ENCODE measurements around the gene ELANE. TPM values are rescaled to one million over a fixed set of nuclear protein-coding genes. Genes with fewer than 3 reads are reported as not detected.

ELANE gene
- total and polyA plus RNA-seq, 9 of the 15 experiments (the other 6 are each of a cell fraction or from before 2014, with no cell fraction given), result not detected

- TF ChIP-seq TRIM24 (IDR thresholded peaks at IDR 0.05) (no peak), CBX5 (IDR thresholded peaks at IDR 0.05; ENCODE audit: borderline replicate concordance, low read depth) (no peak), TBP (optimal IDR thresholded peaks at IDR 0.05; ENCODE audit: low read depth, low read length) (no peak), BRD9 (IDR thresholded peaks at IDR 0.05; ENCODE audit: low read depth, partially characterized antibody) (no peak), PTBP1 (IDR thresholded peaks at IDR 0.05; ENCODE audit: low read depth, low read length) (no peak), HES1 (IDR thresholded peaks at IDR 0.05; ENCODE audit: low read depth) (no peak), DLX4 (CRISPR knock-in tag; IDR thresholded peaks at IDR 0.05) (no peak), ARNT (IDR thresholded peaks at IDR 0.05) (no peak), ATF2 (CRISPR knock-in tag; IDR thresholded peaks at IDR 0.05) (0 out of 2 replicates have a peak, but pooled peaks have one; percentile 25), RBM22 (IDR thresholded peaks at IDR 0.05; ENCODE audit: low read depth, low read length, poor library complexity, severe bottlenecking) (peak; percentile 11), CBFB (CRISPR knock-in tag; IDR thresholded peaks at IDR 0.05) (no peak), ZNF184 (CRISPR knock-in tag; IDR thresholded peaks at IDR 0.05) (no peak), THRAP3 (IDR thresholded peaks at IDR 0.05; ENCODE audit: borderline replicate concordance) (no peak), ZBTB49 (CRISPR knock-in tag; IDR thresholded peaks at IDR 0.05; ENCODE audit: borderline replicate concordance) (no peak), POLR2G (IDR thresholded peaks at IDR 0.05; ENCODE audit: low read depth, low read length) (peak; percentile 11; the same call in 1 of the 2 replicates), ESRRB (CRISPR knock-in tag; IDR thresholded peaks at IDR 0.05; ENCODE audit: borderline replicate concordance) (no peak), ZBTB33 (CRISPR knock-in tag; IDR thresholded peaks at IDR 0.05) (peak; percentile 6; the same call in 1 of the 2 replicates), RAD51 (IDR thresholded peaks at IDR 0.05; ENCODE audit: borderline replicate concordance, low read depth) (no peak), MTF1 (CRISPR knock-in tag; IDR thresholded peaks at IDR 0.05; ENCODE audit: borderline replicate concordance) (no peak), DPF2 (IDR thresholded peaks at IDR 0.05) (no peak), SREBF2 (CRISPR knock-in tag; IDR thresholded peaks at IDR 0.05) (no peak)
Observed at GRCh38 chr19:805166-805551, 46.9 kb upstream of the ELANE start (continued).
